Fibroblast of gingiva (primary cell): ENCODE data around the gene LRRC4B.
"Not testable (repeated sequence)": the region's sequence is repeated elsewhere in the genome, so short reads cannot be mapped to it uniquely, and the experiment has no call there.

Source experiments
- DNase-seq: peaks from one replicate; pipeline ENCODE4 v3.0.0-alpha.2; 2011; ENCODE audit warnings: low read depth

Gene LRRC4B

GRCh38 chr19:50553134-50553703, 15.0 kb downstream of the LRRC4B start:
- DNase-seq: no peak

- DNase-seq: no peak
Measured at GRCh38 chr19:50552540-50552939, 15.7 kb downstream of the LRRC4B start.

GRCh38 chr19:50551715-50552187, 16.5 kb downstream of the LRRC4B start:
- DNase-seq: no peak

GRCh38 chr19:50551034-50551714, 17.1 kb downstream of the LRRC4B start:
- DNase-seq: no peak

GRCh38 chr19:50550594-50550966, 17.7 kb downstream of the LRRC4B start:
- no peak for DNase-seq

- no peak for DNase-seq
Measured at GRCh38 chr19:50549927-50550593, 18.2 kb downstream of the LRRC4B start.

GRCh38 chr19:50549059-50549926, 18.9 kb downstream of the LRRC4B start:
- DNase-seq: no peak

- no peak for DNase-seq
Measured at GRCh38 chr19:50548191-50549058, 19.8 kb downstream of the LRRC4B start.

GRCh38 chr19:50547385-50548190, 20.6 kb downstream of the LRRC4B start:
- no peak for DNase-seq

- DNase-seq: no peak
Measured at GRCh38 chr19:50546527-50547221, 21.6 kb downstream of the LRRC4B start.

GRCh38 chr19:50542943-50543342, 25.3 kb downstream of the LRRC4B start:
- no peak for DNase-seq

- peak; percentile 60 for DNase-seq
Measured at GRCh38 chr19:50537769-50538230, 30.4 kb downstream of the LRRC4B start.

GRCh38 chr19:50537306-50537685, 30.9 kb downstream of the LRRC4B start:
- no peak for DNase-seq

- DNase-seq: no peak
Measured at GRCh38 chr19:50536662-50537305, 31.5 kb downstream of the LRRC4B start.

- no peak for DNase-seq
Measured at GRCh38 chr19:50535672-50536187, 32.5 kb downstream of the LRRC4B start.

GRCh38 chr19:50534478-50534877, 33.8 kb downstream of the LRRC4B start:
- no peak for DNase-seq

- no peak for DNase-seq
Measured at GRCh38 chr19:50532952-50533351, 35.3 kb downstream of the LRRC4B start.

GRCh38 chr19:50531171-50531612, 37.0 kb downstream of the LRRC4B start:
- DNase-seq: no peak

- not testable (repeated sequence) for DNase-seq
Measured at GRCh38 chr19:50528052-50528451, 40.2 kb downstream of the LRRC4B start.
